ENCODE data around the gene SENP7.

DNA sequence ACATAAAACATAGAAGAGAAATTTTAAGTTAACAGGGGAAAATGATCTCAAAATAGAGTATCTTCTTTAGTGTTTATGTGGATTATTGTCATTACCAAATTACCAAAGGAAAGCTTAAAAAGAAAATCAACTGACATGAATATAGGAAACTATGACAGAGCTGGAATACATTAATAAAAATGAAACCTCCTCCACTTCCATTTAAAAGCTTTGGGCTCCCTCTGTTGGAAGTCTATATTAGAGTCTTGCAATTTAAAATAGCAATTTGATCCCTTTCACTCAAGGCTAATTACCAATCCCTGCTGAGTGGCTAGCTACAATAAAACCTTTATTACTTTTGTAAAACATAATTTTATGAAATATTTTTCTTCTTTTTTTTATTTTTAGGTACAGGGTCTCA is 131.2 kb downstream of the SENP7 start:
- TF ChIP-seq, protein P1, sequence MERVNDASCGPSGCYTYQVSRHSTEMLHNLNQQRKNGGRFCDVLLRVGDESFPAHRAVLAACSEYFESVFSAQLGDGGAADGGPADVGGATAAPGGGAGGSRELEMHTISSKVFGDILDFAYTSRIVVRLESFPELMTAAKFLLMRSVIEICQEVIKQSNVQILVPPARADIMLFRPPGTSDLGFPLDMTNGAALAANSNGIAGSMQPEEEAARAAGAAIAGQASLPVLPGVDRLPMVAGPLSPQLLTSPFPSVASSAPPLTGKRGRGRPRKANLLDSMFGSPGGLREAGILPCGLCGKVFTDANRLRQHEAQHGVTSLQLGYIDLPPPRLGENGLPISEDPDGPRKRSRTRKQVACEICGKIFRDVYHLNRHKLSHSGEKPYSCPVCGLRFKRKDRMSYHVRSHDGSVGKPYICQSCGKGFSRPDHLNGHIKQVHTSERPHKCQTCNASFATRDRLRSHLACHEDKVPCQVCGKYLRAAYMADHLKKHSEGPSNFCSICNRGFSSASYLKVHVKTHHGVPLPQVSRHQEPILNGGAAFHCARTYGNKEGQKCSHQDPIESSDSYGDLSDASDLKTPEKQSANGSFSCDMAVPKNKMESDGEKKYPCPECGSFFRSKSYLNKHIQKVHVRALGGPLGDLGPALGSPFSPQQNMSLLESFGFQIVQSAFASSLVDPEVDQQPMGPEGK (CRISPR knock-in tag; IDR thresholded peaks at IDR 0.05; ENCODE audit: borderline replicate concordance) = no peak
- no peak for TF ChIP-seq TOX (CRISPR knock-in tag; IDR thresholded peaks at IDR 0.05; ENCODE audit: borderline replicate concordance)
- TF ChIP-seq ISL1 (CRISPR knock-in tag; IDR thresholded peaks at IDR 0.05) = no peak
- TF ChIP-seq ARNTL (CRISPR knock-in tag; IDR thresholded peaks at IDR 0.05; ENCODE audit: borderline replicate concordance, low read depth) = no peak
- no peak for TF ChIP-seq SNAI2 (CRISPR knock-in tag; IDR thresholded peaks at IDR 0.05)
- no peak for TF ChIP-seq OSR1 (CRISPR knock-in tag; IDR thresholded peaks at IDR 0.05)
- no peak for TF ChIP-seq CREB5 (CRISPR knock-in tag; IDR thresholded peaks at IDR 0.05; ENCODE audit: low read depth)
- TF ChIP-seq RARB (CRISPR knock-in tag; IDR thresholded peaks at IDR 0.05) = no peak
- TF ChIP-seq, protein P2, sequence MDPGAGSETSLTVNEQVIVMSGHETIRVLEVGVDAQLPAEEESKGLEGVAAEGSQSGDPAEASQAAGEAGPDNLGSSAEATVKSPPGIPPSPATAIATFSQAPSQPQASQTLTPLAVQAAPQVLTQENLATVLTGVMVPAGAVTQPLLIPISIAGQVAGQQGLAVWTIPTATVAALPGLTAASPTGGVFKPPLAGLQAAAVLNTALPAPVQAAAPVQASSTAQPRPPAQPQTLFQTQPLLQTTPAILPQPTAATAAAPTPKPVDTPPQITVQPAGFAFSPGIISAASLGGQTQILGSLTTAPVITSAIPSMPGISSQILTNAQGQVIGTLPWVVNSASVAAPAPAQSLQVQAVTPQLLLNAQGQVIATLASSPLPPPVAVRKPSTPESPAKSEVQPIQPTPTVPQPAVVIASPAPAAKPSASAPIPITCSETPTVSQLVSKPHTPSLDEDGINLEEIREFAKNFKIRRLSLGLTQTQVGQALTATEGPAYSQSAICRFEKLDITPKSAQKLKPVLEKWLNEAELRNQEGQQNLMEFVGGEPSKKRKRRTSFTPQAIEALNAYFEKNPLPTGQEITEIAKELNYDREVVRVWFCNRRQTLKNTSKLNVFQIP (CRISPR knock-in tag; IDR thresholded peaks at IDR 0.05; ENCODE audit: borderline replicate concordance, low read depth) = no peak
- no peak for TF ChIP-seq ZNF8 (CRISPR knock-in tag; IDR thresholded peaks at IDR 0.05)
- TF ChIP-seq, protein P3, sequence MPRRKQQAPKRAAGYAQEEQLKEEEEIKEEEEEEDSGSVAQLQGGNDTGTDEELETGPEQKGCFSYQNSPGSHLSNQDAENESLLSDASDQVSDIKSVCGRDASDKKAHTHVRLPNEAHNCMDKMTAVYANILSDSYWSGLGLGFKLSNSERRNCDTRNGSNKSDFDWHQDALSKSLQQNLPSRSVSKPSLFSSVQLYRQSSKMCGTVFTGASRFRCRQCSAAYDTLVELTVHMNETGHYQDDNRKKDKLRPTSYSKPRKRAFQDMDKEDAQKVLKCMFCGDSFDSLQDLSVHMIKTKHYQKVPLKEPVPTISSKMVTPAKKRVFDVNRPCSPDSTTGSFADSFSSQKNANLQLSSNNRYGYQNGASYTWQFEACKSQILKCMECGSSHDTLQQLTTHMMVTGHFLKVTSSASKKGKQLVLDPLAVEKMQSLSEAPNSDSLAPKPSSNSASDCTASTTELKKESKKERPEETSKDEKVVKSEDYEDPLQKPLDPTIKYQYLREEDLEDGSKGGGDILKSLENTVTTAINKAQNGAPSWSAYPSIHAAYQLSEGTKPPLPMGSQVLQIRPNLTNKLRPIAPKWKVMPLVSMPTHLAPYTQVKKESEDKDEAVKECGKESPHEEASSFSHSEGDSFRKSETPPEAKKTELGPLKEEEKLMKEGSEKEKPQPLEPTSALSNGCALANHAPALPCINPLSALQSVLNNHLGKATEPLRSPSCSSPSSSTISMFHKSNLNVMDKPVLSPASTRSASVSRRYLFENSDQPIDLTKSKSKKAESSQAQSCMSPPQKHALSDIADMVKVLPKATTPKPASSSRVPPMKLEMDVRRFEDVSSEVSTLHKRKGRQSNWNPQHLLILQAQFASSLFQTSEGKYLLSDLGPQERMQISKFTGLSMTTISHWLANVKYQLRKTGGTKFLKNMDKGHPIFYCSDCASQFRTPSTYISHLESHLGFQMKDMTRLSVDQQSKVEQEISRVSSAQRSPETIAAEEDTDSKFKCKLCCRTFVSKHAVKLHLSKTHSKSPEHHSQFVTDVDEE (CRISPR knock-in tag; IDR thresholded peaks at IDR 0.05) = no peak
- no peak for TF ChIP-seq ZFP30 (CRISPR knock-in tag; IDR thresholded peaks at IDR 0.05)

Data from SK-N-SH treated with all-trans-retinoic acid at 6 μM for 48 hours (cell line).